BE2C (cell line): Measurements from ENCODE around the gene SPON1.

Experiments
- DNase-seq: peaks from one replicate; pipeline ENCODE4 v3.0.0-alpha.2; 2020
- H3K27me3 ChIP-seq: fragments of 250-450 bp; sonication (Bioruptor Pico); 2 replicates; pipeline ENCODE4 v1.5.1; 2020; ENCODE audit warnings: mild to moderate bottlenecking
- H3K36me3 ChIP-seq: fragments of 250-450 bp; sonication (Bioruptor Pico); 2 replicates; pipeline ENCODE4 v1.5.1; 2020; ENCODE audit warnings: mild to moderate bottlenecking
- H3K4me1 ChIP-seq: fragments of 250-450 bp; sonication (Bioruptor Pico); 2 replicates; pipeline ENCODE4 v1.5.1; 2020
- H3K4me3 ChIP-seq: 2 replicates; pipeline ENCODE4 v1.5.1; 2011; ENCODE audit warnings: low read depth, low read length
- H3K9me3 ChIP-seq: fragments of 250-450 bp; sonication (Bioruptor Pico); 2 replicates; pipeline ENCODE4 v1.5.1; 2020
- CTCF ChIP-seq: IDR thresholded peaks from 2 replicates; pipeline ENCODE4 v1.5.1; 2012; ENCODE audit warnings: mild to moderate bottlenecking, low read depth, low read length

The SPON1 gene

GRCh38 chr11:14093065-14093464 is 130.5 kb downstream of the SPON1 start:
- Histone ChIP-seq H3K4me3 (no peak overlapping the region), H3K36me3 (no peaks in the 10 kb centered on the region), H3K4me1 (no peaks in the 10 kb centered on the region), H3K9me3 (no peaks in the 10 kb centered on the region), H3K27me3 (no peaks in the 10 kb centered on the region)
- TF ChIP-seq CTCF = no peak
- no peak for DNase-seq

- Histone ChIP-seq H3K36me3 (no peaks in the 10 kb centered on the region), H3K4me1 (no peaks in the 10 kb centered on the region), H3K9me3 (no peaks in the 10 kb centered on the region), H3K4me3 (no peak overlapping the region), H3K27me3 (no peaks in the 10 kb centered on the region)
- TF ChIP-seq CTCF = no peak
- DNase-seq = no peak
Measured at GRCh38 chr11:14094481-14095037, 132.0 kb downstream of the SPON1 start.

GRCh38 chr11:14095882-14096281 is 133.4 kb downstream of the SPON1 start:
- H3K9me3 ChIP-seq = no peaks in the 10 kb centered on the region
- no peaks in the 10 kb centered on the region for H3K4me1 ChIP-seq
- DNase-seq = no peak
- no peak overlapping the region for H3K4me3 ChIP-seq
- H3K36me3 ChIP-seq = no peaks in the 10 kb centered on the region
- no peak for TF ChIP-seq CTCF
- H3K27me3 ChIP-seq = no peaks in the 10 kb centered on the region

- Histone ChIP-seq H3K9me3 (no peaks in the 10 kb centered on the region), H3K27me3 (no peaks in the 10 kb centered on the region), H3K4me3 (no peak overlapping the region), H3K4me1 (no peaks in the 10 kb centered on the region), H3K36me3 (no peaks in the 10 kb centered on the region)
- DNase-seq = no peak
- TF ChIP-seq CTCF = no peak
Measured at GRCh38 chr11:14096606-14097005, 134.1 kb downstream of the SPON1 start.

GRCh38 chr11:14101388-14101787 is 138.9 kb downstream of the SPON1 start:
- TF ChIP-seq CTCF = no peak
- Histone ChIP-seq H3K4me3 (no peak overlapping the region), H3K4me1 (no peaks in the 10 kb centered on the region), H3K9me3 (no peaks in the 10 kb centered on the region), H3K27me3 (no peaks in the 10 kb centered on the region), H3K36me3 (no peaks in the 10 kb centered on the region)
- no peak for DNase-seq

GRCh38 chr11:14102766-14103165 is 140.2 kb downstream of the SPON1 start:
- Histone ChIP-seq H3K4me3 (no peak overlapping the region), H3K9me3 (no peaks in the 10 kb centered on the region), H3K27me3 (no peaks in the 10 kb centered on the region), H3K4me1 (no peaks in the 10 kb centered on the region), H3K36me3 (no peaks in the 10 kb centered on the region)
- no peak for DNase-seq
- no peak for TF ChIP-seq CTCF
